HG02973 (cell line): ENCODE results near the gene TXNDC15.

Source experiments
- ATAC-seq: cut with Tn5 transposase; IDR thresholded peaks from one replicate; pipeline ENCODE4 v1.9.1; 2021; ENCODE audit warnings: moderate library complexity; ENCODE audit not compliant: unreplicated experiment

Gene TXNDC15

DNA sequence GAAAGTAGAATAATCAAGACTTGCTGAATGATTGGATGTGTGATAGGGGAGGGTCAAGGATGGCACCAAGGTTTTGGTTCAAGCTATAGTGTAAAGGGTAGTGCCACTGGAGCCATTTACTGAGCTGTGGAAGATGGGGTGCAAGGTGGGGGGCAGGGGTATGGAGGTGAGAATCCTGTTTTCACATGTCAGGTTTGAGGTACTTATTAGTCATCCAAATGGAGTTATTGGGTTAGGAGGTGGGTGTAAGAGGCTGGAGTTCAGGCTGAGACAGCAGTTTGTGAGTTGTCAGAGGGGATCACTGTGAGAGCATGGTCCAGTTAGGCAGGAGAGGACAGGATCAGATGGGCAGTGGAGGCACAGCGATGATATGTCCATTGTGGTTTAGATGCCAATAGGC, 39.6 kb downstream of the TXNDC15 start:
- ATAC-seq: no peak

DNA sequence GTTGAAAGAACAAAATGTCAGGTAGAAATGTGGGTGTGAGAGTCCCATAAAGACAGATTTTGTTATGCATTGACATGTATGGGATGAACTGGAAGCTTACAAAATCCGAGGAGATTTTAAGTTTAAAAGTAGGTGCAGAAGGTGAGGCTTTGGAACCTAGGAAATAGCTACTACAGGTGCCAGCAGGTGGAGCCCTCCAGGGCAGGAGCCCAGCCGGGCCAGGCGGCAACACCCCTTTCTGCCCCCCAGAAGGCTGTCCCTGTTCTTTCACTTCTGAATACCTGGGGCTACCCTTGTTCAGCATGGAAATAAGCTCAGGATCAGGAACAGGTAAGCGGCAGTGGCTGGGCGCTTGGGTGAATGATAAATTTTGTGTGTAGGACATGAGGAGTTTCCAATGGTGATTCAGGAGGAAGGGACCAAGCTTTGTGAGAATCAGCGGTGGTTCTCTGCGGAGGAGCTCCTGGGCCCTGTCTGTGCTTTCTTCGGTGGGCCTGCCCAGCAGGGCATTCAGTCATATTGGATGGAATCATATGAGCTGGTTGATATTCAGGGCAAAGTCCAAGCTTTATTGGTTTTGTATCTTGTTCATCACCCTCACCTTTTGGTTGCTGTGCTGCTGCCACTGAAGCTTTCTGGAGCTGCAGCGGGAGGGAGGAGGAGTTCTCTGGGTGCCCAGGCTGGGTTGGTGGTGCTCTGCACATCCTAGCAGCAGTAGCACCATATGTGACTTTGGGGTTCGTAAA, 43.1 kb downstream of the TXNDC15 start:
- no peak for ATAC-seq

DNA sequence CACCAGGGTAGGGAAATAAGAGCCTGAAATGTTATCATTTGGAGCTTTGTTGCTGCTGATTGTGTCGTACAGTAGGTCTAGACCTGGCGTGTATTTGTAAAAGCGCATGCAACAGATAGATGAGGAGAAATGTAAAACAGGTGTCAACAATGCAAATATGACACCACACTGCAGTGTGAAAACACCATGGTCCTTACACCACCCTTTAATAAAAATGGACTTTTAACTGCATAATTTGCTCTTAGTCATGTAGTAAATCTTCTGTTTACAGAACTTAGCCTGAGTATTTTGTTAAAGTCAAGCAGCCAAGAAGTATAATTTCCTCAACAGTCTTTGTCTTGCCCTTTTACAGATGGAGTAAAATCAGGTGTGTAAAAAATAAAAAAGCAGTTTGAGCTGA, 44.7 kb downstream of the TXNDC15 start:
- no peak for ATAC-seq

DNA sequence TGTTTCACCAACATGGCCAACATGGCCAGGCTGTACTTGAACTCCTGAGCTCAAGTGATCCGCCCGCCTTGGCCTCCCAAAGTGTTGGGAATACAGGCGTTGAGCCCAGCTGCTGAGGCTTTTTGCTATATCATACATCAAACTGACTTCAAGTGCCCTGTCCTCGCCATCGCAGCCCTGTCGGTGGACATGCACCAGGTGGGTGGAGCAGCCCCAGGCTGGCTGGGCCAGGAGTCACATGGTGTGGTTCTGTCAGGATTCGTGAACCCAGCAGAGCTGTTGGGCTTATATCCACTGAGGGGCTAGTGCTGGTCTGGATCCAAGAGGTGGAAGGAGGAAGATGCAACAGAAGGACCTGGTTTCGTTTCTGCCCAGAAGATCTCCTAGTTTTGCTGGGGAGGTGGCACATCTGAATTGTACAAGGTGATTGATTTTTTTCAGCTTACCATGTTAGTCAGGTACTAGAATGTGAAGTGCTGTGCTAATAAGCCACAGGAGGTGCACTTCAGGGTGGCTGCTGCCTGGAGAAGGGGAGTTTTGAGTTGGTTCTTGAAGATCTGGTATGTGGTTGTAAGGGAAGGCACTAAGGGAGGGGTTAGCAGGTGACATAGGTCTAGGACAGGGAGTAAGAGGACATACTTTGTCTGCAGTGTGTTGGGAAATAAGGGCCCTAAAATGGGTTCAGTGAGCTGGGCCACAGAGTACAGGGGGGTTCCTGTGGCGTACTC, 46.8 kb downstream of the TXNDC15 start:
- no peak for ATAC-seq

DNA sequence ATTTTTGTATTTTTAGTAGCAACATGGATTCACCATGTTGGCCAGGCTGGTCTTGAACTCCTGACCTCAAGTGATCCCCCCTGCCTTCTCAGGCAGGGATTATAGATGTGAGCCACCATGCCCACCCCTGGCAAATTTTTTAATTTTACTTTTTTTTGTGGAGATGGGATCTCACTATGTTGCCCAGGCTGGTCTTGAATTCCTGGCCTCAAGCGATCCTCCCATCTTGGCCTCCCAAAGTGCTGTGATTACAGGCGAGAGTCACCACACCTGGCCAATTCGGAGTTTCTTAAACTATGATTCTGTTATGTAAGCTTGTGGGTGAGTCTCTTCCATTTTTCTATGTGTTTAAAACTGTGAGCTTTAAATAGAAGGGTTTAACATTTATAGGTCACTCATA, 58.3 kb downstream of the TXNDC15 start:
- ATAC-seq: no peak

DNA sequence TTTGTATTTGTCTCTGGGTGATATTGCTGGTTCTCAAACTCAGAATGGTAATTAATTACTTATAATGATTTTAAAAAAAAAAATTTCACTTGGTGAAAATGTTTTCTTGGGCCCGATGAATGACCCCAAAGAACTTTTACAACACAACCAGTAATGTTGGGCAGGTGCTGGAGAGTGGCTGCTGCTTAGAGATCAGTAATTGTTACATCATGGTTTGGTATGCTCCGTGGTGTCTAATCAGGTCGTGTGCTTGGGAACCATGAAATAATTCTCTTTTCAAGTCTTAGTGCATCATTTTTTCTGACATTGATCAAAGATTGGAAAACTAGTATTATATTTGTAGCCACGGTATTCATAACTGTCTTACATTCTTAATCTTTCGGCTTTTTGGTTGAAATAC, 60.0 kb downstream of the TXNDC15 start:
- no peak for ATAC-seq

DNA sequence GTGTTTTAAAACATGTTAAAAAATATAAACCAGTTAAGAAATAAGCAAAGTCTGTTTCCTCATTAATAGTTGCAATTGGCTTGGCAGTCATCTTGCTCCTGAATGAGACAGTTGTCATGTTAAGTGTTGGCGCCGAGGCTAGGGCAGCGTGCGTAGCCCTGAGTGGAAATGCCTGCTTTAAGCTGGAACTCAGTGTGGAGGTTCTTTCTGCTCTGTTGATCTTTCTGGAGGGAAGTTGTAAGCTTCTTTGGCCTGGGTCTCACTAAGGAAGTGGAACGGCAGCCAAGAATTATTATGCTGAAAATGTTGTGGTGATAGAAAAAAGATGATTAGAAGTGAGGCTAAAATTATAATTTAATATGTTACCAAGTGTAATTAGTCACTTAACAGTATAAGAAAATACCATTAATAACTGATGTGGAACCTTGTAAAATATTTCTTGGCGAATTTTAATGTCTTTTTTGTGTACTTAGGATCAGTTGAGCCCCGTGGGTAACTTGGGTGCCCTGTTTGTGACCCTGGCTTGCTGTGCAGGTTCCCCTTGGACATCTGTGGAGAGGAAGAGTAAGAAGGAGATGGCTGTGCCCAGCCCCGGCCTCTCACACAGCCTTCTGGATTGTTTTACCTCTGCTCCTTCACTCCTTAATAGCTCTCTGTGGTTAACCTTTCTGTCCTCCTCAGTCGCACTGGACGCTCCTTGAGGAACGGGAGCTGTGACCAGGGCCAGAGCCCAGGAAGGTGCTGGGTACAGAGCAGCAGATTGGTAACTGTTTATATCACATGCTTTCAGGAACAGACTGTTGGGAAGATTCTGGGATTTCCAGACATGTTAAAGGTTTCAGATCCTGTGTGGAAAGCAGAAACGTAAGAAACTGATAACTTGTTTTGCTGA, 61.8 kb downstream of the TXNDC15 start:
- ATAC-seq: no peak

DNA sequence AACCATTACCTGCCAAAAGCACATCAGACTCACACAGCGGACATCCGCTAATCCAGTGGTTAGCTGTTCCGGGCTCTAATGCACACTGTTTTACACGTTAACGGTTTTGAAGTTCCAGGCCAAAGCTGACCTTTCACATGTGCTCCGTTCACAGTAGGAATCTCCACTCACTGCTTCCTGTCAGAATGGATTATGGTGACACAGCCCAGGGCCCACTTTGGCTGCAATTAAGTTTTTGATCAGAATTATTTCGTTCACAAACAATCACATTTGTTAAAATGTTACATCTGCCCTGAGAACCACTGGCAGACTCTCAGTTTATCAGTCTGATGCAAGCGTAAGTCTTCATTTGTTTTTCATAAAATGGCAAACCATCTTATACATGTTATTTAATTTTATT, 63.4 kb downstream of the TXNDC15 start:
- no peak for ATAC-seq

DNA sequence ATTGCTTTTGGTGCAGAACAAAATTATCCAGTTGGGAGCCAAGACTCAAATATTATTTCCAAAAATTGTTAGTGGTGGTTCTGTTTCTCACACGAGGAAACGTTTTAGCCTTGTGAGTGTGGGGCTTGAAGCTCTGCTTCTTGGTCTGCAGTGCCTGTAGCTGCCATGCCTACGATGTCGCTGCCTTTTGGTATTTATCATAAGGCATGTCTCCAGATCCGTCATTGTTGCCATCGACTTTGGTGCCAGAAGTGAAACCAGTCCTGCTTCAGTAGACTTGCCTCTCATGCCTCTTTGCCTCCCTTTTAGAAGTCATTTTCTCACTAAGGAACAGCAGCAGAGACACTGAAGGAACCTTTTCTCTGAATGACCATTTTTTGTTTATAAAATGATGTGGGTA, 63.9 kb downstream of the TXNDC15 start:
- no peak for ATAC-seq

DNA sequence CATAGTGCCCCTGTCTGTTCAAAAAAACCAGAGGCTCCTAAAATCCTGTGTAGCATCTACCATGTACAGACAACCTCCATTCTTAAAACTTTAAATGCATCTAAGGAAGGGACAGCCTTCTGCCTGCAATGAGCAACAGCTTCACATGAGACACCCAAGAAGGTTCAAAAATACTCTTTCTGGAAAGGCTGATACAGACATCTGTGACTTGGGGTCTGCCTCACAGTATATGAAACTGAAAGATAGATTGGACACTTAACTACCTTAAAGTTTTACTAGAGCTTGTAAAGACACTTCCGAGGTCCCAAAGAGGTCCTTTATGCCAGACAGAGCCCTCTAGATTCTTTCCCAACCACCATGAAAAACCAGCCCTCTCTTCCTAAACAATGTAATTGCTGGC, 65.3 kb downstream of the TXNDC15 start:
- ATAC-seq: no peak

DNA sequence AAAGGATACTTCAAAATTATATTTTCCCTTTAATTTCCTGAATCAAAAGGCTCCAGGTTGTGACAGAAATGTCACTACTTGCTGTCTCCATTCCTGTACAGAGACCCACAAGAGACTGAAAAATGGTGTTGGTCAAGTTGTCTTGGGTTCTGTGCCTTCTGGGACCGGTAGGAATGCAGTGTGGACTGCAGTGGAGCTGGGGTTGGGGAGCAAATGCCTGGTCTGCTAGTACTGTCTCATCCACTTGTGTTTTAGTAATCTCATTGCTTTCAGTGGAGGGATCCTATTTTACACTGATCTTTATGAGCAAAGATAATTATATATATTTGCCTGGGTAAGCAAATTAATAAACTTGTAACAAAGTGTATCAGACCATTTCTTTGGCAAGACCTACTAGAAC, 69.4 kb downstream of the TXNDC15 start:
- ATAC-seq: no peak

DNA sequence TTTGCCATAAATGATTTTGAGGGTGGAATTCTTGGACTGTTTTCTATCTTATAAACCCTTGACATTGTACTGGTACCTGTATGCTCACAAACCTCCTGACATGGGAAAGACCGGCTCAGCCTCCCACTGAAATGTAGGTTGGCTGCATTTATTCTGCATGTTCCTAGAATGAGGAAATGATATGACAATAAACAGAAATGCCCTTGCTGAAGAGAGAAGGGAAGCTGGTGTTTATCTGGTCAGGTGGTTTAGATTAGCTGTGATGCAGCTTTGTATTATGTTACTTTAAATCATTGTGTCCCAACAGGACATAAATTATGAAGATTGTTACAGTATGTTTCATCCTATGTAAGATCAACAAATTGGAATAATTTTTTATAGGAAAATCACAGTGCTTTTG, 70.5 kb downstream of the TXNDC15 start:
- ATAC-seq: no peak

DNA sequence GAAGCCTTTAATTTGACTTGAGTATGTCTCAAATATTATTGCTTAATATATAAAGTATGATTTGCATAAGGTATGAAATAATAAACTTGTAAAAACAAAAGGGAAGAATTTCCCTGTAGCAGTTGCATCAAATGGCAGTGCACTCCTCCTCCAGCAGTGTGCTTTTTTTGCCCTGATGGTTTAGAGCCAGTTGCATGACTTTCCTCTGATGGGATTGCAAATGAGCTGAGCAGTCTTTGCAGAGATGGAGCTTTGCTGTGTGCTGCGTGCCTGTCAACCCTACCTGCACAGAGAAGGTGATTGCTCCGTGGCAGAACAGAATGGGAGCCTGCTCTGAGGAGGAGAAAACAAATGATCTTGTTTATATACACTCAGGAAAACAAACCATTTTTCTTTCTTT, 70.9 kb downstream of the TXNDC15 start:
- ATAC-seq: no peak

DNA sequence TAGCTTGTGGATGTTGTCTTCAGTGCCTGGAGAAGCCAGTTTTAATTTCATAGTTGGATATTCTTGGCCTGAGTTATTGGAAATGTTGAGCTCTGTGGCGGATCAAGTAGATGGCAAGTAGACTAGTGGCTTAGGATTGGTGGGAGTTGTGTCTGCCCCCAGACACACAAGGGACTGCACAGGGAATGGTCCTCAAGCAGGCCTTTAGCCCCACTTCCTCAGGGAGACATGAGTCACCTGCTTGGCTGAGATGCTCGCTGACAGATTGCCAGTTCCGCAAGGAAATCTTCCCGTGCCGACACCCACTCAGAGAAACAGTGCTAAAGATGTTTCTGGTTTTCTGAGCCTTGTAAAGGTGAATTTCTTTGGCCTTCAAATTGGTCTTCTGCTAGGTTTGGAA, 74.7 kb downstream of the TXNDC15 start:
- no peak for ATAC-seq

DNA sequence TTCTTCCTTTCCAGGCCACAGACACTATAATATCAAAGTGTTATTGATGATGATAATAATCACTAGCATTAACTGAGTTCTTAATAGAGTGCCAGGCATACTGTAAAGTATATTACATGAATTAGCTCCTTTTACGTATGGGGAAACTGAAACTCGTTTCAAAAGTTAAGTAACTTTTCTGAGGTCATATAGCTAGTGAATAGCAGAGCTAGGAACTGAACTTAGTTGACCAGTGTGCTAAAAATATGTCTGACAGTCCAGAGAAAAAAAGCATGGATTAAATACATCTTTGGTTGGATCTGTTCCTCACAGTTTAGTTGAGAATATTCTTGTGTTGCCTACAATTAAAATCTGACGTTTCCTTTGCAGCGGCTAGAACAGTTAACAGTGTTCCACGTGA, 75.1 kb downstream of the TXNDC15 start:
- ATAC-seq: no peak
